ENCODE data around the gene MAP2K3. TPM values are rescaled to one million over a fixed set of nuclear protein-coding genes. Genes with fewer than 3 reads are reported as not detected.

The MAP2K3 gene
- total RNA-seq, 4 donors from 2014 or later, result 15.7 to 170 (median 63.8) TPM

GRCh38 chr17:21241564-21241963 lies 42.9 kb upstream of the MAP2K3 start:
- Histone ChIP-seq H3K4me1 (peaks cover 50 to 63% of the 10 kb centered on the region in 2 donors), H3K27me3 (no peaks in the 10 kb centered on the region), H3K27ac (peak overlapping the region; percentile 89 to 95 (median 92)), H3K9me3 (no peaks in the 10 kb centered on the region), H3K36me3 (no peaks in the 10 kb centered on the region), H3K4me3 (no peak overlapping the region)
- DNase-seq, result no peak
- in situ Hi-C loops (cut with MboI; ENCODE audit: low sequenced_read_pairs in 4 of 4), result loop anchor here in 1 of 4 donors (25.0 kb wide), 1 partner anchor 104 kb away; the partner anchor contains the start of gene DHRS7B
- no peak for ATAC-seq
- intact Hi-C loops (cut with DNase I; ENCODE audit: low total_unique reads), result no loop called here
- TF ChIP-seq POLR2A (IDR thresholded peaks at IDR 0.05), result no peak
- no peak for TF ChIP-seq CTCF (IDR thresholded peaks at IDR 0.05 in 4 of 5, conservative IDR thresholded peaks at IDR 0.05 in 1 of 5)

- DNase-seq (peak in 1 of 2 donors; percentile 80), ATAC-seq (peak in 1 of 2 donors; percentile 40)
- H3K27ac ChIP-seq, result peak overlapping the region; percentile 89 to 95 (median 92)
- H3K4me3 ChIP-seq, result no peak overlapping the region
- in situ Hi-C loops (cut with MboI; ENCODE audit: low sequenced_read_pairs in 4 of 4) (loop anchor here in 1 of 4 donors (25.0 kb wide), 1 partner anchor 105 kb away; the partner anchor contains the start of gene DHRS7B), intact Hi-C loops (cut with DNase I; ENCODE audit: low total_unique reads) (loop anchor here (2.0 kb wide), 2 partner anchors 27 to 47 kb away; partner anchors contain the start of gene TMEM11)
- H3K4me1 ChIP-seq, result peaks cover 55 to 69% of the 10 kb centered on the region in 2 donors
- TF ChIP-seq CTCF (IDR thresholded peaks at IDR 0.05 in 4 of 5, conservative IDR thresholded peaks at IDR 0.05 in 1 of 5) (no peak), POLR2A (IDR thresholded peaks at IDR 0.05) (no peak)
- H3K36me3 ChIP-seq, result no peaks in the 10 kb centered on the region
- no peaks in the 10 kb centered on the region for H3K27me3 ChIP-seq
- H3K9me3 ChIP-seq, result no peaks in the 10 kb centered on the region
These were observed 42.3 kb upstream of the MAP2K3 start for GRCh38 chr17:21242026-21242697.

- Histone ChIP-seq H3K36me3 (no peaks in the 10 kb centered on the region), H3K4me1 (peaks cover 60 to 76% of the 10 kb centered on the region in 2 donors), H3K27me3 (no peaks in the 10 kb centered on the region), H3K27ac (peak overlapping the region; percentile 89 to 95 (median 92)), H3K9me3 (no peaks in the 10 kb centered on the region), H3K4me3 (no peak overlapping the region)
- intact Hi-C loops (cut with DNase I; ENCODE audit: low total_unique reads), result loop anchor here (2.0 kb wide), 2 partner anchors 28 to 46 kb away; partner anchors contain the start of gene TMEM11
- in situ Hi-C loops (cut with MboI; ENCODE audit: low sequenced_read_pairs in 4 of 4), result loop anchor here in 1 of 4 donors (25.0 kb wide), 1 partner anchor 106 kb away; the partner anchor contains the start of gene DHRS7B
- TF ChIP-seq POLR2A (IDR thresholded peaks at IDR 0.05) (peak; percentile 23 to 45), CTCF (IDR thresholded peaks at IDR 0.05 in 4 of 5, conservative IDR thresholded peaks at IDR 0.05 in 1 of 5) (peak; percentile 20 to 58 (median 40))
- ATAC-seq (peak; percentile 72 to 88), DNase-seq (peak; percentile 91 to 96)
These were observed 41.6 kb upstream of the MAP2K3 start for GRCh38 chr17:21242780-21243515.

- no peak overlapping the region for H3K4me3 ChIP-seq
- no peak for ATAC-seq
- peaks cover 64 to 83% of the 10 kb centered on the region in 2 donors for H3K4me1 ChIP-seq
- H3K27me3 ChIP-seq, result no peaks in the 10 kb centered on the region
- H3K9me3 ChIP-seq, result no peaks in the 10 kb centered on the region
- no peaks in the 10 kb centered on the region for H3K36me3 ChIP-seq
- peak in 1 of 5 experiments; percentile 0 for TF ChIP-seq CTCF (IDR thresholded peaks at IDR 0.05 in 4 of 5, conservative IDR thresholded peaks at IDR 0.05 in 1 of 5)
- TF ChIP-seq POLR2A (IDR thresholded peaks at IDR 0.05), result no peak
- DNase-seq, result peak in 1 of 2 donors; percentile 37
- in situ Hi-C loops (cut with MboI; ENCODE audit: low sequenced_read_pairs in 4 of 4), result loop anchor here in 1 of 4 donors (25.0 kb wide), 1 partner anchor 106 kb away; the partner anchor contains the start of gene DHRS7B
- peak overlapping the region; percentile 89 to 95 (median 92) for H3K27ac ChIP-seq
- intact Hi-C loops (cut with DNase I; ENCODE audit: low total_unique reads), result loop anchor here (2.0 kb wide), 3 partner anchors 29 to 77 kb away; partner anchors contain the start of gene TMEM11
These were observed 40.8 kb upstream of the MAP2K3 start for GRCh38 chr17:21243516-21244303.

Measured in gastrocnemius medialis (tissue), 4 donors.